GM19372 (cell line): ENCODE measurements around the gene TLCD3A.
"Not testable (repeated sequence)": the region's sequence is repeated elsewhere in the genome, so short reads cannot be mapped to it uniquely, and the experiment has no call there.

Source experiments
- ATAC-seq: cut with Tn5 transposase; IDR thresholded peaks from one replicate; pipeline ENCODE4 v1.9.1; 2021; ENCODE audit warnings: mild to moderate bottlenecking, low read depth, moderate library complexity; ENCODE audit not compliant: unreplicated experiment

The TLCD3A gene

DNA sequence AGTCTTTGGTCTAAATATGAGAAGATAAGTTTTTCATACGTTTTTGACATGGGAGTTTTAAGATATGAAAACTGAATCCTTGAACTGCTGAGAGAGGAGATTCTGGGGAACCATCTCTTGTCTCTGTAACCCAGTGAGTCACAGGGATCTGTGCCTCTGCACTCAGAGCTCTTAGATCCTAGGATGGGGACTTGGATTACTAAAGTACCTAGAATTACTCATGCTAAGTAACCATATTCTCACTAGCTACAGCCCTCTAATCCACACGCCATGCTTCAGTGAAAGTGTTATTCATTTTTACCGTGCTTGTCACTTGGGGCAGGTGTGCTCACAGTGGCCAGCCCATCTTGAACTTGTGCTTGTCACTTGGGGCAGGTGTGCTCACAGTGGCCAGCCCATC is 51.7 kb downstream of the TLCD3A start:
- no peak for ATAC-seq

DNA sequence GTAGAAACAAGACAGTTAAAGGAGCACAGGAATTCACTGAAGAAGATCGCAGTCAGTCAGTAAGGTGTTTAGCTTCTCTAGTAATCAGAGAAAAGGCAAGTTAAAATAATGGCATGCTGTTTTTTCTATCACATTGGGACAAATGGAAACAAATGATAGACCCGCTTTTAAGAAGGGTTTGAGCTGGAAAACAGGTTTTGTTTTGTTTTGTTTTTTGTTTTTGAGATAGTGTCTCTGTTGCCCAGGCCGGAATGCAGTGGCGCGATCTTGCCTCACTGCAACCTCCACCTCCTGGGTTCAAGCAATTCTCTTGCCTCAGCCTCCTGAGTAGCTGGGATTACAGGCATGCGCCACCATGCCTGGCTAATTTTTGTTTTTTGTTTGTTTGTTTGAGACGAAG is 53.5 kb downstream of the TLCD3A start:
- not testable (repeated sequence) for ATAC-seq

DNA sequence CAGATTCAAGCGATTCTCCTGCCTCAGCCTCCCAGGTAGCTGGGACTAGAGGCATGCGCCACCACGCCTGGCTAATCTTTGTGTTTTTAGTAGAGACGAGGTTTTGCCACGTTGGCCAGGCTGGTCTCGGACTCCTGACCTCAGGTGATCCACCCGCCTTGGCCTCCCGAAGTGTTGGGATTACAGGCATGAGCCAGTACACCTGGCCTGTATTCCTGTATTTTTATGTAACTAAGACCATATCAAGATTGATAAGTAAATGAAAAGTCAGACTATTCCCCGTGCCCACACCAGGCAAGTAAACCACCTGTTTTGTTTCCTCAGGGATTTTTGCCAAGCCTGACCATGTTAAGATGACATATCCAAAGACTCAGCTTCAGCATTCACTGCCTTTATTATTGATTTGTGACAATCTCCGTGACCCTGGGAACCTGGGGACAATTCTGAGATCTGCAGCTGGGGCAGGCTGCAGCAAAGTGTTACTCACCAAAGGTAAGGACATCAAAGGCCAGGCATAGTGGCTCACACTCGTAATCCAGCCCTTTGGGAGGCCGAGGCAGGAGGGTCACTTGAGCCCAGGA is 55.3 kb downstream of the TLCD3A start:
- no peak for ATAC-seq

DNA sequence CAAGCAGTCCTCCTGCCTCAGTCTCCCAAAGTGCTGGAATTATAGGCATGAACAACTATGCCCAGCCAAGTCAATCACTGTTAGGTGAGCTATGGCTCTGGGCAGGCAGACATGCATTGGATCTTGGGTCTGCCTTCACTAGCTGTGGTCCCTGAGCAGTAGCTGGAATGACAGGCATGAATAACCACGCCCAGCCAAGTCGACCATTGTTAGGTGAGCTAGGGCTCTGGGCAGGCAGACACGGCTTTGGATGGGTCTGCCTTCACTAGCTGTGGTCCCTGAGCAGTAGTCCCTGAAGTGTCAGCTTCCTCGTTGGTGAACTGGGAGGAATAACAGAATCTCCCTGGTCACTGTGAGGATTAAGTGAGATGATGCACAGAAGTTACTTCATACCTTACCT is 56.2 kb downstream of the TLCD3A start:
- ATAC-seq, result no peak

DNA sequence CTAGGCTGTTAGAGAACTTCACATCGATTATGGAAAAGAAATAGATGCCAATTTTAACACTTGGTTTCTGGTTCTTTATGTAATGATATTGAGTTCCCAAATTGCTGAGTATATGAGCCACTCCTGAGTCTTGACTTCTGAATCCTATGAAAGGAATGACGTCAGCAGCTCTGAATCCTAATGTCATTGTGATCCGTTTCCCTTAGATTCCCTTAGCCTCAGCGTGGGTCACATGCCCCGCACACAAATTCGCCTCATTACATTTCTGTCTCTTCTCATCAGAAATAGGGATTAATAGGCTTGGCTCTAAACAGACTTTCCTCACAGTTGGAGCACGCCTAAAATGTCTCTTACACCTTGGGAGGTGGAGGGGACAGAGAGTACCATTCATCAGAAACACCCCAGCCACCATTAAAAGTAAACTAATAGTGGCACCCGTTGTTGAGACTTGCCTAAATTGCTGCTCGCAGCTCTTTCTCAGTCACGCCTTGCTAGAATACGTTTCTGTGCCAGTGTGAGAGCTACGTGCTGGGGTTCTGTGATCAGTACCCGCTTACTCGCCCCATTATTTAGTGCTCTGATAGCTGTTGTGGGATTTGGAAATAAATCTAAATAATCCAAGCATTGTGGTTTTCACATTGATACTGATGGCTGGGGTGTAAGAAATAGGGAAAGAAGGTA is 56.9 kb downstream of the TLCD3A start:
- ATAC-seq, result no peak

DNA sequence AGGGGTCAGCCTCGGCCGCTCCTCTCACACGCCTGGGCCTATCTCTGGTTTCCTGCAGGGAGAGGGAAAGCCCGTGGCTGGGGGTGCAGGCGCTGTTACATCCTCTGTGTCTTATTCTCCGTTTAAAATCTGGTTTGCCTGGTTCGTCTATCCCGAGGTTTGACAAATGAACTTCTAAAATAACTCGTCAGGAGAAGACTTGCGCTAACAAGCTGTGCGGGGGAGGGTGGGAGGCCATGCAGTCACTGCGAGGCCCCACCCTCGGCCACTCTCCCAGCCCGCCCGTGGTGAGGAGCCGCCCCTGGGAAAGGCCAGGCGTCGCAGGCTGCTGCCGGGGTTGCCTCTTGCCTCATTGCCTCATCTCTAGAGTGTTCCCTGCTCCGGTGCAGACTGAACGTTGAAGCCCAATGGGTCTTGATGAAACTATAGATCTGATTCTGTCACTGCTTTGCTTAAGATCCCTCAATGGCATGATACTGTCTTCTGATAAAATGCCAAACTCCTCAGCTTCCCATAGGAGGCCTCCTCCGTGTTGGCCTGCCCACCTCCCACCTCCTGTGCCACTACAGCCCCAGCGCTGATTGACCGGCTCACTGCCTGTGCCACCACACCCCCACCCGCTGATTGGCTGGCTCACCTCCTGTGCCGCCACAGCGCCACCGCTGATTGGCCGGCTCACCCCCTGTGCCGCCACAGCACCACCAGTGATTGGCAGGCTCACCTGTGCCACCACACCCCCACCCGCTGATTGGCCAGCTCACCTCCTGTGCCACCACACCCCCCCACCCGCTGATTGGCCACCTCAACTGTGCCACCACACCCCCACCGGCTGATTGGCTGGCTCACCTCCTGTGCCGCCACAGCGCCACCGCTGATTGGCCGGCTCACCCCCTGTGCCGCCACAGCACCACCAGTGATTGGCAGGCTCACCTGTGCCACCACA is 57.8 kb downstream of the TLCD3A start:
- ATAC-seq, result not testable (repeated sequence)

DNA sequence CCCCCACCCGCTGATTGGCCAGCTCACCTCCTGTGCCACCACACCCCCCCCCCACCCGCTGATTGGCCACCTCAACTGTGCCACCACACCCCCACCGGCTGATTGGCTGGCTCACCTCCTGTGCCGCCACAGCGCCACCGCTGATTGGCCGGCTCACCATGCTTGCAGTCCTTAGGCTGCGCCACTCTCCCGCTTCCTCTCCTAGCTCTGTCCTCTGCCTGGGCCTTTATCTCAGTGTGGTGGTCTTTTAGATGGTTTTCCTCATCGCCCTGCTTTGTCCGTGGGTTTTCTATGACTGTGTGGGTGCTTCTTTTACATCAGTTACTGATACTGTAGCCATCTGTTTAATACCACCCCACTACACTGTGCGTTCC is 58.5 kb downstream of the TLCD3A start:
- not testable (repeated sequence) for ATAC-seq

DNA sequence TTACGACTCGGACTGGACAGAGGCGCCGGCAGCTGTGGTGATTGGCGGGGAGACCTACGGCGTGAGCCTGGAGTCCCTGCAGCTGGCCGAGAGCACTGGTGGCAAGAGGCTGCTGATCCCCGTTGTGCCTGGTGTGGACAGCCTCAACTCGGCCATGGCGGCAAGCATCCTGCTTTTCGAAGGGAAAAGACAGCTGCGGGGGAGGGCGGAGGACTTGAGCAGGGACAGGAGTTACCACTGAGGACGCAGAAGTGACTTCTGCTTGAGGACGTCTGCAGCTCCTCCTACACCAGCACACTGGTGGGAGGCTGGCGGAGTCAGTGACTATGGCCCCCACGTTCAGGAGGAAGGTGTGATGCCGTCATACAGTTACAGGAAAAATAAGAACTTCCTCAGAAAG is 59.4 kb downstream of the TLCD3A start:
- no peak for ATAC-seq

DNA sequence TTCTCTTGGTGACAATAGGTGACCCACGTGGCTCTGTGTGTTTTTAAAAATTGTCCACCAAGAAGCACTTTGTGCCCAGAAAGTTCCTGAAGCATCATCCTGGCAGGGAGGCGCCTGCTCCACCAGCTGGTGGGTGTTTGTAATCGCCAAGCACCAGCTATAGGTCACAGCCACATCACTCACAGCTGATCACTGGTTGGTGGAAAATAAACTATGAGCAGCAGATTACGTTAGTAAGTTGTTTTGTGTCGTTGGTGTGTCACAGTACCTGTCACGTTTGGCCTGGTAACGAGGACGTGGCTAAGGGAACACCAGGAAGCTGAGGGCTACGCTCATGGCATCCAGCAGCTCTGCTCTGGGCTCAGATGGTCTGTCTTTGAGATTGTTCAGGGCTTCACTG is 59.9 kb downstream of the TLCD3A start:
- ATAC-seq, result no peak
